H9 (cell line): ENCODE data around the gene PLCB1. TPM values are rescaled to one million over a fixed set of nuclear protein-coding genes. Genes with fewer than 3 reads are reported as not detected.

Experiments
- DNase-seq: peaks from one replicate; pipeline ENCODE4 v3.0.0-alpha.2; 2017
- H2AFZ ChIP-seq: one replicate; pipeline ENCODE4 v1.6.1; 2013; ENCODE audit warnings: mild to moderate bottlenecking, low read length, control low read depth, moderate library complexity
- H2AK5ac ChIP-seq: 2 replicates; pipeline ENCODE4 v1.6.1; 2013; ENCODE audit warnings: low read length, control low read depth, mixed read lengths; ENCODE audit not compliant: insufficient read length
- H2BK120ac ChIP-seq: one replicate; pipeline ENCODE4 v1.6.1; 2013; ENCODE audit warnings: low read depth, mild to moderate bottlenecking, low read length, control low read depth, inconsistent platforms; ENCODE audit not compliant: poor library complexity, severe bottlenecking
- H2BK12ac ChIP-seq: 2 replicates; pipeline ENCODE4 v1.6.1; 2013; ENCODE audit warnings: low read length, control low read depth, mixed read lengths, low read depth; ENCODE audit not compliant: insufficient read length
- H2BK15ac ChIP-seq: 2 replicates; pipeline ENCODE4 v1.6.1; 2013; ENCODE audit warnings: low read depth, low read length, control low read depth
- H2BK20ac ChIP-seq: one replicate; pipeline ENCODE4 v1.6.1; 2013; ENCODE audit warnings: low read depth, mild to moderate bottlenecking, low read length, control low read depth, inconsistent platforms; ENCODE audit not compliant: poor library complexity, severe bottlenecking
- H2BK5ac ChIP-seq: 2 replicates; pipeline ENCODE4 v1.6.1; 2013; ENCODE audit warnings: low read length, control low read depth, mixed read lengths; ENCODE audit not compliant: insufficient read length
- H3K14ac ChIP-seq: 2 replicates; pipeline ENCODE4 v1.6.1; 2013; ENCODE audit warnings: low read length, control low read depth; ENCODE audit not compliant: insufficient read depth
- H3K18ac ChIP-seq: 2 replicates; pipeline ENCODE4 v1.6.1; 2013; ENCODE audit warnings: low read depth, mild to moderate bottlenecking, mixed read lengths, low read length, control low read depth; ENCODE audit not compliant: insufficient read length
- H3K23ac ChIP-seq: 2 replicates; pipeline ENCODE4 v1.6.1; 2013; ENCODE audit warnings: low read length, control low read depth, mixed read lengths, low read depth; ENCODE audit not compliant: insufficient read length
- H3K23me2 ChIP-seq: 2 replicates; pipeline ENCODE4 v1.6.1; 2013; ENCODE audit warnings: low read depth, mild to moderate bottlenecking, mixed read lengths, low read length, control low read depth; ENCODE audit not compliant: insufficient read length, poor library complexity, severe bottlenecking
- H3K27ac ChIP-seq: 2 replicates; pipeline ENCODE4 v1.5.1; 2013; ENCODE audit warnings: low read length, control low read depth, mixed read lengths, low read depth; ENCODE audit not compliant: insufficient read length
- H3K27me3 ChIP-seq: 2 replicates; pipeline ENCODE4 v1.6.1; 2013; ENCODE audit warnings: low read length, control low read depth, inconsistent platforms; ENCODE audit not compliant: insufficient read depth
- H3K4ac ChIP-seq: 2 replicates; pipeline ENCODE4 v1.6.1; 2013; ENCODE audit warnings: low read depth, mild to moderate bottlenecking, control low read depth, inconsistent platforms, low read length, moderate library complexity
- H3K4me1 ChIP-seq: 2 replicates; pipeline ENCODE4 v1.6.1; 2013; ENCODE audit warnings: low read length, control low read depth, inconsistent platforms; ENCODE audit not compliant: insufficient read depth
- H3K4me2 ChIP-seq: 2 replicates; pipeline ENCODE4 v1.6.1; 2013; ENCODE audit warnings: low read length, control low read depth, mixed read lengths; ENCODE audit not compliant: insufficient read length, insufficient read depth
- H3K56ac ChIP-seq: 2 replicates; pipeline ENCODE4 v1.6.1; 2013; ENCODE audit warnings: low read depth, mild to moderate bottlenecking, mixed read lengths, low read length, control low read depth; ENCODE audit not compliant: insufficient read length
- H3K79me1 ChIP-seq: 2 replicates; pipeline ENCODE4 v1.6.1; 2013; ENCODE audit warnings: low read depth, mild to moderate bottlenecking, moderate library complexity, low read length, control low read depth, inconsistent platforms; ENCODE audit not compliant: insufficient read depth, poor library complexity, severe bottlenecking
- H3K79me2 ChIP-seq: 2 replicates; pipeline ENCODE4 v1.6.1; 2013; ENCODE audit warnings: low read length, control low read depth, inconsistent platforms; ENCODE audit not compliant: insufficient read depth
- H3K9ac ChIP-seq: 2 replicates; pipeline ENCODE4 v1.6.1; 2013; ENCODE audit warnings: low read length, control low read depth, mixed read lengths; ENCODE audit not compliant: insufficient read length; ENCODE audit errors: extremely low read depth
- H3K9me3 ChIP-seq: one replicate; pipeline ENCODE4 v1.6.1; 2013; ENCODE audit warnings: low read depth, low read length, inconsistent platforms; ENCODE audit not compliant: control insufficient read depth
- H3T11ph ChIP-seq: one replicate; pipeline ENCODE4 v1.6.1; 2013; ENCODE audit warnings: mild to moderate bottlenecking, low read length, control low read depth, inconsistent platforms
- H4K20me1 ChIP-seq: one replicate; pipeline ENCODE4 v1.6.1; 2013; ENCODE audit not compliant: control insufficient read depth, insufficient read length, insufficient read depth
- H4K5ac ChIP-seq: 2 replicates; pipeline ENCODE4 v1.6.1; 2013; ENCODE audit warnings: low read depth, mild to moderate bottlenecking, mixed read lengths, low read length, control low read depth; ENCODE audit not compliant: insufficient read length
- H4K8ac ChIP-seq: replicated peaks from 2 replicates; pipeline ENCODE4 v1.6.1; 2013; ENCODE audit warnings: low read length, control low read depth, mixed read lengths, low read depth; ENCODE audit not compliant: insufficient read length
- H4K91ac ChIP-seq: 2 replicates; pipeline ENCODE4 v1.6.1; 2013; ENCODE audit warnings: low read depth, mild to moderate bottlenecking, moderate library complexity, mixed read lengths, low read length, control low read depth; ENCODE audit not compliant: insufficient read length
- H3K27ac Mint-ChIP-seq, 3 experiments: 2 replicates in 2 of 3; 3 replicates in 1 of 3; pipeline ENCODE4 v1.8.0; 2020 to 2021; ENCODE audit warnings: mixed read lengths in 3 of 3, mild to moderate bottlenecking in 1 of 3, moderate library complexity in 1 of 3
- H3K27me3 Mint-ChIP-seq: 2 replicates; pipeline ENCODE4 v1.8.0; 2021; ENCODE audit warnings: low read depth, mild to moderate bottlenecking, moderate library complexity, mixed read lengths
- H3K36me3 Mint-ChIP-seq, 3 experiments: 2 replicates in 2 of 3; 3 replicates in 1 of 3; pipeline ENCODE4 v1.8.0; 2020 to 2021; ENCODE audit warnings: low read depth in 3 of 3, mixed read lengths in 3 of 3; ENCODE audit not compliant: insufficient read depth in 1 of 3
- H3K4me1 Mint-ChIP-seq, 2 experiments: 2 replicates each; pipeline ENCODE4 v1.8.0; 2020; ENCODE audit warnings: mixed read lengths in 2 of 2
- H3K4me3 Mint-ChIP-seq, 2 experiments: 2 replicates in 1 of 2; 3 replicates in 1 of 2; pipeline ENCODE4 v1.8.0; 2020 to 2021; ENCODE audit warnings: mild to moderate bottlenecking in 2 of 2, mixed read lengths in 2 of 2, moderate library complexity in 1 of 2
- H3K9me3 Mint-ChIP-seq, 2 experiments: 2 replicates in 1 of 2; 3 replicates in 1 of 2; pipeline ENCODE4 v1.8.0; 2020; ENCODE audit warnings: mild to moderate bottlenecking in 2 of 2, mixed read lengths in 2 of 2, moderate library complexity in 1 of 2
- CTCF ChIP-seq: fragments of 200-600 bp; sonication (generic); conservative IDR thresholded peaks from 3 replicates; pipeline ENCODE4 v1.8.0; 2021; ENCODE audit warnings: antibody characterized with exemption, mild to moderate bottlenecking
- WGBS: extraction: QIAGEN DNeasy Blood & Tissue Kit; methylation state at CpG from one replicate; pipeline ENCODE4 v1.1.7; 2013; ENCODE audit warnings: missing lambda C conversion rate, low lambda C conversion rate, mixed read lengths; ENCODE audit not compliant: insufficient read length; ENCODE audit errors: extremely low coverage; 5-methylcytosine and 5-hydroxymethylcytosine counted together
- total RNA-seq: library from RNA; stranded (reverse); gene quantifications from 2 replicates; pipeline ENCODE4 v1.2.1, GENCODE V29; 2021

Gene PLCB1
- total RNA-seq, 1 experiment from 2014 or later: 11.5 TPM

DNA sequence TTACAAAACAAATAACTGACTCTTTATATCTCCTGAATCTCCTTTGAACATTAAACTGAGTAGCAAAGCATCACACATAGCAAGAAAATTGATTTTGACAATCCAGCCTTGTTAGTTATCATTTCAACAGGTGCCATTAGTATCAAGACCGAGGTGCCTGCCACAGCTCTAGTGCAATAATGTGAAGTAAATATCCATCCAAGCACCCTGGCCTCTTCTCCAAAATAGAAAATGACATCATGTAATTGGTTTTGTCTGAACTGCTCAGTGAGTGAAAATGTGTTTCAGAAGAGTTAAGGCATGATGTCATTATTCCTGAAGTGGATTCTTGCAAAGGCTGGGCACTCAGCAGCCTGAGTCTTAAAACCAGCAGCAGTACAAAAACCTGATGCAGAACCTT is 341.4 kb downstream of the PLCB1 start:
- Mint-ChIP-seq H3K27ac (no peak overlapping the region), H3K9me3 (no peaks in the 10 kb centered on the region), H3K4me1 (peaks cover 11 to 12% of the 10 kb centered on the region in 2 experiments), H3K36me3 (no peaks in the 10 kb centered on the region), H3K27me3 (no peaks in the 10 kb centered on the region), H3K4me3 (no peak overlapping the region)
- Histone ChIP-seq H3K18ac (no peak overlapping the region), H4K20me1 (no peaks in the 10 kb centered on the region), H4K8ac (no peak overlapping the region), H3K56ac (no peak overlapping the region), H3K4me2 (no peak overlapping the region), H4K5ac (no peak overlapping the region), H3K27me3 (no peaks in the 10 kb centered on the region), H2AK5ac (no peak overlapping the region), H2BK12ac (no peak overlapping the region), H3K79me2 (no peaks in the 10 kb centered on the region), H2BK5ac (no peak overlapping the region), H3K9me3 (no peaks in the 10 kb centered on the region), H3K9ac (no peak overlapping the region), H3K4me1 (no peaks in the 10 kb centered on the region), H2AFZ (no peak overlapping the region), H2BK20ac (no peak overlapping the region), H3T11ph (no peak overlapping the region), H3K79me1 (no peaks in the 10 kb centered on the region), H2BK120ac (no peak overlapping the region), H4K91ac (no peak overlapping the region), H3K4ac (no peak overlapping the region), H3K27ac (no peak overlapping the region), H3K14ac (no peak overlapping the region), H3K23me2 (no peaks in the 10 kb centered on the region), H3K23ac (no peak overlapping the region), H2BK15ac (no peak overlapping the region)
- no peak for TF ChIP-seq CTCF
- WGBS: no CpG with 5 or more reads among the region's 1 CpG
- DNase-seq: no peak
